SK-N-SH treated with all-trans-retinoic acid at 6 μM for 48 hours (cell line): ENCODE results near the gene QARS1.

ENCODE experiments used
- ARNTL ChIP-seq: fragments of 450-650 bp; formaldehyde crosslinking; IDR thresholded peaks from 2 replicates; pipeline ENCODE4 v1.5.0; 2020; ENCODE audit warnings: low read depth, mild to moderate bottlenecking, moderate library complexity, borderline replicate concordance
- CSDC2 ChIP-seq: fragments of 250-450 bp; sonication (Bioruptor Pico); IDR thresholded peaks from 2 replicates; pipeline ENCODE4 v1.5.0; 2020; ENCODE audit warnings: mild to moderate bottlenecking, moderate library complexity
- ESRRG ChIP-seq: fragments of 250-450 bp; sonication (Bioruptor Pico); IDR thresholded peaks from 2 replicates; pipeline ENCODE4 v1.6.1; 2021; ENCODE audit warnings: mild to moderate bottlenecking
- GLIS3 ChIP-seq: fragments of 250-450 bp; sonication (Bioruptor Pico); IDR thresholded peaks from 2 replicates; pipeline ENCODE4 v1.5.0; 2020; ENCODE audit warnings: mild to moderate bottlenecking, moderate library complexity
- ISL1 ChIP-seq: fragments of 250-450 bp; sonication (Bioruptor Pico); IDR thresholded peaks from 2 replicates; pipeline ENCODE4 v2.1.2; 2022; ENCODE audit warnings: mild to moderate bottlenecking, moderate library complexity
- OSR1 ChIP-seq: fragments of 250-450 bp; sonication (Bioruptor Pico); IDR thresholded peaks from 2 replicates; pipeline ENCODE4 v1.8.0; 2022; ENCODE audit warnings: moderate library complexity, mild to moderate bottlenecking, inconsistent platforms
- PATZ1 ChIP-seq: fragments of 250-450 bp; sonication (Bioruptor Pico); IDR thresholded peaks from 2 replicates; pipeline ENCODE4 v1.8.0; 2020; ENCODE audit warnings: mild to moderate bottlenecking, moderate library complexity, borderline replicate concordance
- POU6F1 ChIP-seq: fragments of 250-450 bp; sonication (Bioruptor Pico); IDR thresholded peaks from 2 replicates; pipeline ENCODE4 v1.8.0; 2021; ENCODE audit warnings: low read depth, mild to moderate bottlenecking, moderate library complexity, borderline replicate concordance
- RARB ChIP-seq: fragments of 250-450 bp; sonication (Bioruptor Pico); IDR thresholded peaks from 2 replicates; pipeline ENCODE4 v1.8.0; 2021; ENCODE audit warnings: mild to moderate bottlenecking, moderate library complexity
- TCF4 ChIP-seq: fragments of 250-450 bp; sonication (Bioruptor Pico); IDR thresholded peaks from 2 replicates; pipeline ENCODE4 v1.8.0; 2021; ENCODE audit warnings: mild to moderate bottlenecking, moderate library complexity, borderline replicate concordance
- ZFP30 ChIP-seq: fragments of 450-650 bp; formaldehyde crosslinking; IDR thresholded peaks from 2 replicates; pipeline ENCODE4 v1.5.0; 2022; ENCODE audit warnings: mild to moderate bottlenecking, moderate library complexity
- ZNF565 ChIP-seq: fragments of 450-650 bp; formaldehyde crosslinking; conservative IDR thresholded peaks from 2 replicates; pipeline ENCODE4 v1.5.0; 2020; ENCODE audit warnings: low read depth, mild to moderate bottlenecking, moderate library complexity
- ZNF70 ChIP-seq: fragments of 450-650 bp; formaldehyde crosslinking; IDR thresholded peaks from 2 replicates; pipeline ENCODE4 v1.5.0; 2020; ENCODE audit warnings: mild to moderate bottlenecking, moderate library complexity
- TF ChIP-seq, protein P1 (sequence below): fragments of 250-450 bp; sonication (Bioruptor Pico); IDR thresholded peaks from 2 replicates; pipeline ENCODE4 v1.5.1; 2021; ENCODE audit warnings: mild to moderate bottlenecking, moderate library complexity

DNA sequence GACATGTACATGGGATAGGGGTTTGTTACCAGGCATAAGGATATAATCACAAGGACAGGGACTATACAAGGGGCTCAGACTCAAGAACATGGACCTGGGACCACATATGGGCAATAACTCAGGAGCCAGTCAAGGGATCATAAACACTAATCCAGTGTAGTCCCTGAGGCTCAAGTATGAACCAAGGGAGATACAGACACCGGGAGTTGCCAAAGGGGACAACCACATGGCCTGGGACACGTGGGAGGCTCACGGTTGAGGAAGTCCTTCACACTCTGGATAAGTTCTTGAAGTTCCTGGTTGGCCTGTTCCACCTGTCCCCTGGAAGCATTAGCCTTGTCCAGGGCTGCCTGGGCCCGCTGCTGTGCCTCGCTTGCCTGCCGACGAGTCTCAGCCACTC lies 17.9 kb upstream of the QARS1 start:
- TF ChIP-seq POU6F1 (CRISPR knock-in tag) (no peak), PATZ1 (CRISPR knock-in tag) (no peak), ZNF565 (CRISPR knock-in tag) (no peak), ARNTL (CRISPR knock-in tag) (no peak), ZNF70 (CRISPR knock-in tag) (no peak), ISL1 (no peak), ESRRG (no peak), TCF4 (CRISPR knock-in tag) (no peak), RARB (no peak), OSR1 (CRISPR knock-in tag) (no peak), ZFP30 (CRISPR knock-in tag) (no peak), GLIS3 (CRISPR knock-in tag) (no peak), CSDC2 (CRISPR knock-in tag) (no peak)
- TF ChIP-seq, protein P1, sequence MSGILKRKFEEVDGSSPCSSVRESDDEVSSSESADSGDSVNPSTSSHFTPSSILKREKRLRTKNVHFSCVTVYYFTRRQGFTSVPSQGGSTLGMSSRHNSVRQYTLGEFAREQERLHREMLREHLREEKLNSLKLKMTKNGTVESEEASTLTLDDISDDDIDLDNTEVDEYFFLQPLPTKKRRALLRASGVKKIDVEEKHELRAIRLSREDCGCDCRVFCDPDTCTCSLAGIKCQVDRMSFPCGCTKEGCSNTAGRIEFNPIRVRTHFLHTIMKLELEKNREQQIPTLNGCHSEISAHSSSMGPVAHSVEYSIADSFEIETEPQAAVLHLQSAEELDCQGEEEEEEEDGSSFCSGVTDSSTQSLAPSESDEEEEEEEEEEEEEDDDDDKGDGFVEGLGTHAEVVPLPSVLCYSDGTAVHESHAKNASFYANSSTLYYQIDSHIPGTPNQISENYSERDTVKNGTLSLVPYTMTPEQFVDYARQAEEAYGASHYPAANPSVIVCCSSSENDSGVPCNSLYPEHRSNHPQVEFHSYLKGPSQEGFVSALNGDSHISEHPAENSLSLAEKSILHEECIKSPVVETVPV (CRISPR knock-in tag), result no peak
